Prostate gland (tissue), 2 donors: Measurements from ENCODE around the gene TMEM248. TPM values are rescaled to one million over a fixed set of nuclear protein-coding genes. Genes with fewer than 3 reads are reported as not detected.
"Not testable (repeated sequence)": the region's sequence is repeated elsewhere in the genome, so short reads cannot be mapped to it uniquely, and the experiment has no call there.

Experiments
- DNase-seq: peaks from one replicate; pipeline ENCODE4 v3.0.0-alpha.2; 2019; ENCODE audit warnings: low spot score
- H3K27ac ChIP-seq, 2 donors: fragments of 200-600 bp; sonication (generic); 2 replicates each; pipeline ENCODE4 v1.5.1; 2017 to 2019
- H3K27me3 ChIP-seq: fragments of 200-600 bp; sonication (generic); replicated peaks from 2 replicates; pipeline ENCODE4 v1.5.1; 2019; ENCODE audit not compliant: insufficient read depth
- H3K36me3 ChIP-seq, 2 donors: fragments of 200-600 bp; sonication (generic); 1 replicate in 1 of 2; 2 replicates in 1 of 2; pipeline versions ENCODE4 v1.5.1 to v1.8.1; 2017 to 2019
- H3K4me1 ChIP-seq: fragments of 200-600 bp; sonication (generic); replicated peaks from 2 replicates; pipeline ENCODE4 v1.5.1; 2019
- H3K4me3 ChIP-seq, 2 donors: fragments of 200-600 bp; sonication (generic); 2 replicates each; pipeline ENCODE4 v1.5.1; 2017 to 2019
- H3K9me3 ChIP-seq: fragments of 200-600 bp; sonication (generic); 2 replicates; pipeline ENCODE4 v1.5.1; 2017
- POLR2A ChIP-seq: fragments of 450-650 bp; IDR thresholded peaks from one replicate; pipeline ENCODE4 v1.6.1; 2016; ENCODE audit warnings: antibody characterized with exemption, mild to moderate bottlenecking
- POLR2AphosphoS5 ChIP-seq: sonication (generic); formaldehyde crosslinking; IDR thresholded peaks from one replicate; pipeline ENCODE4 v1.6.1; 2017; ENCODE audit warnings: antibody characterized with exemption
- WGBS: methylation state at CpG from one replicate; pipeline ENCODE4 v1.1.5; 2018; 5-methylcytosine and 5-hydroxymethylcytosine counted together
- intact Hi-C: fragments of 100-400 bp; cut with DNase I; formaldehyde crosslinking; loops from one replicate; pipeline ENCODE4 v1.14.2; 2022
- total RNA-seq, 2 donors: library from RNA; depleted of rRNA; stranded (reverse); fragments of >200 nt; gene quantifications; one replicate each; pipeline ENCODE4 v1.1.0, GENCODE V29; 2016
- TF ChIP-seq, protein P1 (sequence below), 4 experiments: fragments of 200-600 bp in 2 of 4; fragments of 450-650 bp in 2 of 4; sonication (generic) in 2 of 4; IDR thresholded peaks; 1 replicate in 3 of 4; 2 replicates in 1 of 4; pipeline ENCODE4 v1.5.1; 2016 to 2019; ENCODE audit warnings: antibody characterized with exemption in 4 of 4, mild to moderate bottlenecking in 2 of 4, moderate library complexity in 2 of 4

TMEM248 gene
- total RNA-seq, 2 donors from 2014 or later = 125 to 175 TPM

DNA sequence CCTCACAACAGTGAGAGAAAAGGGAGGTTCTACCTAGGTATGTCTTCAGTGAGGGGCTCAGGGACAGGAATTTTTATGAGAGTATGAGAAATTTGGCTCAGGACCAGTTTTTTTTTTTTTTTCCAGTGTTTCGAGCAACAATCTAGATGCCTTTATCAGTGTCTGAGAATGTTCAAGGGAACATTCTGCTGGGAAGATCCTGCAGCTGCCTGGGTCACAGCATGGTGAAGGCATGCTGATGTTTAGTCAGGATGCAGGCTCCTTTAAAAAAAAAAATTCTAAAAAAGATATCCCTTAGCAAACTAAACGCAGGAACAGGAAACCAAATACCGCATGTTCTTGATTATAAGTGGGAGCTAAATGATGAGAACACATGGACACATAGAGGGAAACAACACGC, 43.4 kb downstream of the TMEM248 start:
- no peaks in the 10 kb centered on the region for H3K4me1 ChIP-seq
- H3K9me3 ChIP-seq = no peaks in the 10 kb centered on the region
- WGBS = 37% methylated on average over 4 of the region's 4 CpGs
- no peak overlapping the region for H3K27ac ChIP-seq
- H3K36me3 ChIP-seq = no peaks in the 10 kb centered on the region
- intact Hi-C loops = no loop called here
- H3K27me3 ChIP-seq = no peaks in the 10 kb centered on the region
- TF ChIP-seq POLR2A (no peak), POLR2AphosphoS5 (no peak)
- no peak overlapping the region for H3K4me3 ChIP-seq
- no peak for DNase-seq

DNA sequence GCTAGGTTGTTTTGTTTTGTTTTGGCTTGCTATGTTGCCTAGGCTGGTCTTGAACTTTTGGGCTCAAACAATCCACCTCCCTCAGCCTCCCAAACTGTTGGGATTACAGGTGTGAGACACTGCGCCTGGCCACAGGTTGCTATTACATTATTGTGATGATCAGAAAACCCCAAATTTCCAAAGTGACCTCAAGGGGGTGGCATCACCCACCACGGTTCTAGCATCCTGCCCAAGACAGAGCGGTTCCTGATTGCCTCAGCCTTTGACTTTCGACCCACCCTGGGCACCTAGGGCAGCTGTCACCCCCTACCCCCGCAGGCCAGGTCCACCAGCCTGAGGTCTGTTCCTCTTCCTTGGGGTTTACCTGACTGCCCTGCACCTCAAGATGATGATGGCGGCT, 46.0 kb downstream of the TMEM248 start:
- Histone ChIP-seq H3K4me1 (no peaks in the 10 kb centered on the region), H3K9me3 (no peaks in the 10 kb centered on the region), H3K27me3 (no peaks in the 10 kb centered on the region), H3K4me3 (no peak overlapping the region), H3K27ac (no peak overlapping the region), H3K36me3 (no peaks in the 10 kb centered on the region)
- WGBS = 86% methylated on average over 6 of the region's 6 CpGs
- intact Hi-C loops = no loop called here
- no peak for DNase-seq
- TF ChIP-seq POLR2AphosphoS5 (no peak), POLR2A (no peak)
- TF ChIP-seq, protein P1, sequence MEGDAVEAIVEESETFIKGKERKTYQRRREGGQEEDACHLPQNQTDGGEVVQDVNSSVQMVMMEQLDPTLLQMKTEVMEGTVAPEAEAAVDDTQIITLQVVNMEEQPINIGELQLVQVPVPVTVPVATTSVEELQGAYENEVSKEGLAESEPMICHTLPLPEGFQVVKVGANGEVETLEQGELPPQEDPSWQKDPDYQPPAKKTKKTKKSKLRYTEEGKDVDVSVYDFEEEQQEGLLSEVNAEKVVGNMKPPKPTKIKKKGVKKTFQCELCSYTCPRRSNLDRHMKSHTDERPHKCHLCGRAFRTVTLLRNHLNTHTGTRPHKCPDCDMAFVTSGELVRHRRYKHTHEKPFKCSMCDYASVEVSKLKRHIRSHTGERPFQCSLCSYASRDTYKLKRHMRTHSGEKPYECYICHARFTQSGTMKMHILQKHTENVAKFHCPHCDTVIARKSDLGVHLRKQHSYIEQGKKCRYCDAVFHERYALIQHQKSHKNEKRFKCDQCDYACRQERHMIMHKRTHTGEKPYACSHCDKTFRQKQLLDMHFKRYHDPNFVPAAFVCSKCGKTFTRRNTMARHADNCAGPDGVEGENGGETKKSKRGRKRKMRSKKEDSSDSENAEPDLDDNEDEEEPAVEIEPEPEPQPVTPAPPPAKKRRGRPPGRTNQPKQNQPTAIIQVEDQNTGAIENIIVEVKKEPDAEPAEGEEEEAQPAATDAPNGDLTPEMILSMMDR (IDR thresholded peaks at IDR 0.05) = no peak

- intact Hi-C loops = not testable (repeated sequence)
These were observed 48.0 kb downstream of the TMEM248 start for GRCh38 chr7:66969001-66969400.

DNA sequence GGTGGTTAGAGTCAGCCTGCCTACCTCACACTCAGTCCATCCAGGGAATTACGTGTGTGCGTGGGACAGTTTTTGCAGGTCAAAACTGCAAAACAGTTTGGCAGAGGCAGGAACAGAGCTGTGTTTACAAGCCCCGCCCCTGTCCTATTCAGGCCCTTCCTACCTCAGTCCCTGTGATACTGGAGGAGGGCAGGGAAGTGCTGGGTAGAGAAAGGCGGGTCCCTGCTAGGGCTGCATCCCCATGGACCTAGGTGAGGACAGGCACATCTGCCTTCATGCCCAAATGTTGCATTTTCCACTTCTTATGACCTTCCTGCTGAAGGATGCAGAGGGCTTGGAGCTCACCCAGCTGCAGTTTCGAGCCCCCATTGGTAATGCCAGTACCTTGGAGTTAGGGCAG, 49.3 kb downstream of the TMEM248 start:
- intact Hi-C loops = no loop called here
- H3K36me3 ChIP-seq = no peaks in the 10 kb centered on the region
- 64% methylated on average over 5 of the region's 5 CpGs for WGBS
- no peaks in the 10 kb centered on the region for H3K4me1 ChIP-seq
- H3K27ac ChIP-seq = no peak overlapping the region
- no peak for TF ChIP-seq POLR2A
- TF ChIP-seq, protein P1 (IDR thresholded peaks at IDR 0.05) = no peak
- no peak for TF ChIP-seq POLR2AphosphoS5
- no peak for DNase-seq
- H3K9me3 ChIP-seq = no peaks in the 10 kb centered on the region
- H3K4me3 ChIP-seq = no peak overlapping the region
- no peaks in the 10 kb centered on the region for H3K27me3 ChIP-seq

More at GRCh38 chr7:66969001-66969400, 48.0 kb downstream of the TMEM248 start:
- DNase-seq, H3K27me3 ChIP-seq, H3K36me3 ChIP-seq, H3K4me1 ChIP-seq, H3K4me3 ChIP-seq, H3K27ac ChIP-seq, H3K9me3 ChIP-seq: not testable (repeated sequence)
- 96% methylated on average over 5 of the region's 5 CpGs for WGBS

GRCh38 chr7:66974986-66975590, 54.1 kb downstream of the TMEM248 start:
- intact Hi-C loops = no loop called here
- H3K4me1 ChIP-seq = no peaks in the 10 kb centered on the region
- WGBS = 77% methylated on average over 15 of the region's 15 CpGs
- H3K9me3 ChIP-seq = no peaks in the 10 kb centered on the region
- no peaks in the 10 kb centered on the region for H3K27me3 ChIP-seq
- no peak overlapping the region for H3K27ac ChIP-seq
- DNase-seq = no peak
- no peak overlapping the region for H3K4me3 ChIP-seq
- no peaks in the 10 kb centered on the region for H3K36me3 ChIP-seq
- no peak for TF ChIP-seq POLR2AphosphoS5
- TF ChIP-seq, protein P1 (IDR thresholded peaks at IDR 0.05) = no peak
- TF ChIP-seq POLR2A = no peak

DNA sequence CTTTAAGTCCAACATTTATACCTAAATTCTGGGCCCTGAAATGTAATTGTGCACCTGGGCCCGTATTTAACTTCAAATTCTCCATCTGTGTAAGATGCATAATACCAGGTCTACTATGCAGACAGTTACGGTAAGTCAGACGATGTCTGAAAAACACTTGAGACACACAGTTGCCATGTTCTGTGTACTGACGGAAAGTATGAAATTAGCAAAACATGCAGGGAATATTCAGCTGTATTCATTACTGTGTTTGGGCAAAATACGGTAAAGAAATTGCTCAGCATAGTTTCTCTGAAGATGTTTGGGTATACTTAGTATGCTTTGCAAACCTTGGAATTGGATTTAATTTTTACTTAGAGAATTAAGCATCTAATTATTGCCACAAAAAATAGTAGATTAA, 57.3 kb downstream of the TMEM248 start:
- H3K9me3 ChIP-seq, H3K27me3 ChIP-seq, H3K4me1 ChIP-seq, intact Hi-C loops, DNase-seq, H3K27ac ChIP-seq, H3K36me3 ChIP-seq, H3K4me3 ChIP-seq: not testable (repeated sequence)
- 81% methylated on average over 4 of the region's 5 CpGs for WGBS

DNA sequence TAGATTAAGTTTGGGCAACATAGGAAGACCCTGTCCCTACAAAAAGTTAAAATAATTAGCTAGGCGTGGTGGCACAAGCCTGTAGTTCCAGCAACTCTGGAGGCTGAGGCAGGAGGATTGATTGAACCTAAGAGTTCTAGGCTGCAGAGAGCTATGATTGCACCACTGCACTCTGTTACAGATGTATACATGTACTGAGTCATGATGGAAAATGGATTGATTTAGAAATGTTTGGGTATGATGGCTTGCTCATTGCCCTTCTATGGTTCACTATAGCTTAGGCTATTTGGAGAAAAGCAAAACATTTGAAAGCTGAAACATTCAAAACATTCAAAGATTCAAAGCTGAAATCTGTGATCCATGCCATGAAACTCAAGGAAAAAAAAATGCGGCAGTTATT, 58.0 kb downstream of the TMEM248 start:
- H3K4me3 ChIP-seq, H3K36me3 ChIP-seq, H3K4me1 ChIP-seq, DNase-seq, H3K27me3 ChIP-seq, H3K27ac ChIP-seq, H3K9me3 ChIP-seq, intact Hi-C loops: not testable (repeated sequence)
- 96% methylated on average over 2 of the region's 2 CpGs for WGBS

DNA sequence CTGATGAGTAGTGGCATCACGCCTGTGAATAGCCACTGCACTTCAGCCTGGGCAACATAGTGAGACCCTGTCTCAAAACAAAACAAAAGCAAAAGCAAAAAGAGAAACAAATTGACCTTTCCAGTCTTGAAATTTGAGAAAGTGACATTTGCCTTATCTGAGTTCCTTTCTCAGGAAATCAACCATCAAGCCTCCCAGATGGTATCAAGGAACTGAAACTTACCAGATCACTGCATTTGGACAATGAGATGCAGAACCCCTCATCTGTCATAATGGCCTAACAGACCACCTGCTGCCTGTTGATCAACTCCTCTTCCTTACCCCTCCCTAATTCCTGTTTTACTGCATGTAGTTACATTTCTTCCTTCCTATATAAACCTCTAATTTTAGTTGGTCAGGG, 59.3 kb downstream of the TMEM248 start:
- H3K4me3 ChIP-seq, intact Hi-C loops, H3K36me3 ChIP-seq, H3K9me3 ChIP-seq, H3K27ac ChIP-seq, DNase-seq, H3K4me1 ChIP-seq, H3K27me3 ChIP-seq: not testable (repeated sequence)
- WGBS = 92% methylated on average over 1 of the region's 1 CpG

- WGBS = 94% methylated on average over 1 of the region's 3 CpGs
- H3K36me3 ChIP-seq, H3K4me1 ChIP-seq, intact Hi-C loops, H3K9me3 ChIP-seq, H3K27me3 ChIP-seq, DNase-seq, H3K27ac ChIP-seq, H3K4me3 ChIP-seq: not testable (repeated sequence)
These were observed 68.5 kb downstream of the TMEM248 start for GRCh38 chr7:66989552-66989951.

DNA sequence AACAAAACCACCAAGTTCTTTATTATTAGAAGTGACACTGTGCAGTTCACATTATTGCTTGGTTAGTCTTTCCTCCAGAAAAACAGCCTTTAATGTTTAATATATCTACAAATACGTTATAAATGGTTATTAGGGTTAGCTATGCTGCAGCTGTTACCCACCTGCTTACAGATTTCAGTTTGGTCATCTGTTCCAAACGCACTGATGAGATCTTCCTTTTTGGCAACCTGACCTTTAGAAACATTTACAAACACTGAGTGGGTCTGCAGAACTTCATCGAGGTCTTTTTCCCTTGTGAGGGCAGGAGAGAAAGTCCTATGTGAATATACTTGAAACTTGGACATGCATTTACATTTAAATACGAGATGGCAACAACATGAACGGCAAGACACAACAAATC, 73.0 kb downstream of the TMEM248 start:
- intact Hi-C loops = loop anchor here (10.0 kb wide), 1 partner anchor 439 kb away; no protein-coding TSS in a partner anchor
- DNase-seq, H3K27me3 ChIP-seq, H3K4me1 ChIP-seq, H3K36me3 ChIP-seq, H3K9me3 ChIP-seq: not testable (repeated sequence)
- Histone ChIP-seq H3K27ac (peak overlapping the region; percentile 97 to 99), H3K4me3 (peak overlapping the region; percentile 78 to 92)
- WGBS = 41% methylated on average over 5 of the region's 5 CpGs
